Mesenchymal stem cell (in vitro differentiated cells and primary cell): Measurements from ENCODE around the gene ANKRD27.
"Not testable (repeated sequence)": the region's sequence is repeated elsewhere in the genome, so short reads cannot be mapped to it uniquely, and the experiment has no call there.

Experiments used
- DNase-seq: peaks from one replicate; pipeline ENCODE4 v3.0.0-alpha.2; 2013
- H2AFZ ChIP-seq: one replicate; pipeline ENCODE4 v1.6.1; 2013; ENCODE audit warnings: low read depth, mild to moderate bottlenecking, control low read depth, inconsistent platforms, low read length, moderate library complexity
- H2AK5ac ChIP-seq: 2 replicates; pipeline ENCODE4 v1.6.1; 2013; ENCODE audit warnings: low read length, moderate library complexity, mild to moderate bottlenecking, inconsistent platforms; ENCODE audit not compliant: severe bottlenecking
- H2BK120ac ChIP-seq: one replicate; pipeline ENCODE4 v1.6.1; 2013; ENCODE audit warnings: low read depth, mild to moderate bottlenecking, inconsistent platforms, low read length, moderate library complexity
- H2BK12ac ChIP-seq, 2 experiments: one replicate each; pipeline ENCODE4 v1.6.1; 2013; ENCODE audit warnings: inconsistent platforms in 2 of 2, low read length in 2 of 2, mild to moderate bottlenecking in 2 of 2, moderate library complexity in 2 of 2, control low read depth in 1 of 2
- H2BK15ac ChIP-seq: one replicate; pipeline ENCODE4 v1.6.1; 2013; ENCODE audit warnings: mild to moderate bottlenecking, low read depth, inconsistent platforms; ENCODE audit not compliant: poor library complexity, severe bottlenecking
- H2BK5ac ChIP-seq: 2 replicates; pipeline ENCODE4 v1.6.1; 2013; ENCODE audit warnings: low read depth, mild to moderate bottlenecking, low read length, control low read depth, inconsistent platforms; ENCODE audit not compliant: poor library complexity, severe bottlenecking
- H3K14ac ChIP-seq, 2 experiments: one replicate each; pipeline ENCODE4 v1.6.1; 2013; ENCODE audit warnings: inconsistent platforms in 2 of 2, low read length in 2 of 2, control low read depth in 1 of 2, mild to moderate bottlenecking in 1 of 2, moderate library complexity in 1 of 2
- H3K18ac ChIP-seq, 2 experiments: one replicate each; pipeline ENCODE4 v1.6.1; 2013; ENCODE audit warnings: inconsistent platforms in 2 of 2, low read length in 2 of 2, control low read depth in 1 of 2, low read depth in 1 of 2, mild to moderate bottlenecking in 1 of 2
- H3K23ac ChIP-seq, 2 experiments: one replicate each; pipeline ENCODE4 v1.6.1; 2013; ENCODE audit warnings: inconsistent platforms in 2 of 2, low read length in 2 of 2, mild to moderate bottlenecking in 2 of 2, moderate library complexity in 2 of 2, control low read depth in 1 of 2
- H3K27ac ChIP-seq: 2 replicates; pipeline ENCODE4 v1.5.1; 2013; ENCODE audit warnings: mild to moderate bottlenecking, moderate library complexity, low read length, control low read depth, inconsistent platforms; ENCODE audit not compliant: poor library complexity, severe bottlenecking
- H3K27me3 ChIP-seq, 2 experiments: 2 replicates each; pipeline versions ENCODE4 v1.6.1 to v1.7.0; 2013; ENCODE audit warnings: low read length in 2 of 2, mild to moderate bottlenecking in 2 of 2, moderate library complexity in 2 of 2, control low read depth in 1 of 2, inconsistent platforms in 1 of 2; ENCODE audit not compliant: control insufficient read depth in 1 of 2, insufficient read depth in 1 of 2
- H3K36me3 ChIP-seq, 2 experiments: 2 replicates each; pipeline versions ENCODE4 v1.6.1 to v1.7.0; 2013; ENCODE audit warnings: low read length in 2 of 2, control low read depth in 1 of 2, inconsistent platforms in 1 of 2, low read depth in 1 of 2, mild to moderate bottlenecking in 1 of 2; ENCODE audit not compliant: insufficient read depth in 2 of 2, control insufficient read depth in 1 of 2
- H3K4ac ChIP-seq, 2 experiments: one replicate each; pipeline ENCODE4 v1.6.1; 2013; ENCODE audit warnings: inconsistent platforms in 2 of 2, low read length in 2 of 2, mild to moderate bottlenecking in 2 of 2, moderate library complexity in 2 of 2, control low read depth in 1 of 2, low read depth in 1 of 2
- H3K4me1 ChIP-seq: 2 replicates; pipeline ENCODE4 v1.6.1; 2013; ENCODE audit warnings: low read depth, low read length, control low read depth; ENCODE audit not compliant: control insufficient read depth, insufficient read depth
- H3K4me2 ChIP-seq: 2 replicates; pipeline ENCODE4 v1.6.1; 2013; ENCODE audit warnings: low read length, mild to moderate bottlenecking, inconsistent platforms; ENCODE audit not compliant: poor library complexity, severe bottlenecking
- H3K4me3 ChIP-seq, 2 experiments: 2 replicates each; pipeline versions ENCODE4 v1.5.1 to v1.7.0; 2013; ENCODE audit warnings: low read length in 2 of 2, mild to moderate bottlenecking in 2 of 2, control low read depth in 1 of 2, low read depth in 1 of 2; ENCODE audit not compliant: insufficient read depth in 1 of 2
- H3K79me1 ChIP-seq: replicated peaks from 2 replicates; pipeline ENCODE4 v1.6.1; 2013; ENCODE audit warnings: mild to moderate bottlenecking, control low read depth, low read length, inconsistent platforms; ENCODE audit not compliant: poor library complexity, severe bottlenecking
- H3K9ac ChIP-seq: 2 replicates; pipeline ENCODE4 v1.7.0; 2013; ENCODE audit warnings: mild to moderate bottlenecking, low read length, moderate library complexity
- H3K9me3 ChIP-seq: 2 replicates; pipeline ENCODE4 v1.7.0; 2013; ENCODE audit warnings: mild to moderate bottlenecking, low read length; ENCODE audit not compliant: control insufficient read depth
- H4K8ac ChIP-seq: one replicate; pipeline ENCODE4 v1.6.1; 2013; ENCODE audit warnings: inconsistent platforms, mild to moderate bottlenecking, low read length, moderate library complexity
- H4K91ac ChIP-seq: one replicate; pipeline ENCODE4 v1.6.1; 2013; ENCODE audit warnings: mild to moderate bottlenecking, low read length, inconsistent platforms
- WGBS: methylation state at CpG from one replicate; pipeline ENCODE4 v1.1.7; 2013; ENCODE audit warnings: mixed read lengths; 5-methylcytosine and 5-hydroxymethylcytosine counted together

Gene ANKRD27

GRCh38 chr19:32571471-32572075 lies 103.4 kb downstream of the ANKRD27 start:
- H3K27me3 ChIP-seq, result peaks cover 5 to 35% of the 10 kb centered on the region in 2 experiments
- H3K27ac ChIP-seq, H3K4me1 ChIP-seq, H2AK5ac ChIP-seq, DNase-seq, H2BK120ac ChIP-seq, H4K8ac ChIP-seq, H3K23ac ChIP-seq, H4K91ac ChIP-seq, H3K18ac ChIP-seq, H2BK5ac ChIP-seq, H3K4me2 ChIP-seq, H3K9me3 ChIP-seq, H3K36me3 ChIP-seq, H3K9ac ChIP-seq, H3K4me3 ChIP-seq, H3K14ac ChIP-seq, H2BK15ac ChIP-seq, H3K4ac ChIP-seq, H2AFZ ChIP-seq, H2BK12ac ChIP-seq, H3K79me1 ChIP-seq: not testable (repeated sequence)
- 94% methylated on average over 17 of the region's 36 CpGs for WGBS

GRCh38 chr19:32570081-32570785 lies 104.7 kb downstream of the ANKRD27 start:
- Histone ChIP-seq H3K23ac (no peak overlapping the region), H3K18ac (no peak overlapping the region), H2AFZ (no peak overlapping the region), H3K4me2 (no peak overlapping the region), H3K14ac (no peak overlapping the region), H4K8ac (no peak overlapping the region), H2BK120ac (no peak overlapping the region), H3K9me3 (no peaks in the 10 kb centered on the region), H2BK12ac (no peak overlapping the region), H3K4me1 (no peaks in the 10 kb centered on the region), H3K27me3 (peaks cover 5 to 38% of the 10 kb centered on the region in 2 experiments), H4K91ac (no peak overlapping the region), H3K4ac (no peak overlapping the region), H2BK5ac (no peak overlapping the region), H2BK15ac (no peak overlapping the region), H3K27ac (no peak overlapping the region), H2AK5ac (no peak overlapping the region), H3K4me3 (peak overlapping the region in 1 of 2 experiments; percentile 43), H3K36me3 (no peaks in the 10 kb centered on the region), H3K9ac (no peak overlapping the region), H3K79me1 (no peaks in the 10 kb centered on the region)
- DNase-seq, result peak; percentile 53
- WGBS, result 52% methylated on average over 15 of the region's 15 CpGs

GRCh38 chr19:32567486-32567885 lies 107.5 kb downstream of the ANKRD27 start:
- H3K18ac ChIP-seq, result no peak overlapping the region
- H2BK12ac ChIP-seq, result no peak overlapping the region

GRCh38 chr19:32566246-32566830 lies 108.6 kb downstream of the ANKRD27 start:
- no peaks in the 10 kb centered on the region for H3K4me1 ChIP-seq
- no peak overlapping the region for H3K9ac ChIP-seq
- H3K23ac ChIP-seq, result no peak overlapping the region
- H2BK5ac ChIP-seq, result no peak overlapping the region
- no peak overlapping the region for H3K4ac ChIP-seq
- H4K8ac ChIP-seq, result no peak overlapping the region
- no peak overlapping the region for H3K18ac ChIP-seq
- no peak overlapping the region for H2BK15ac ChIP-seq
- no peak overlapping the region for H2BK12ac ChIP-seq
- DNase-seq, result peak; percentile 42
- no peak overlapping the region for H3K4me3 ChIP-seq
- H2BK120ac ChIP-seq, result no peak overlapping the region
- WGBS, result 63% methylated on average over 5 of the region's 5 CpGs
- no peak overlapping the region for H2AFZ ChIP-seq
- H3K27me3 ChIP-seq, result peaks cover 0 to 25% of the 10 kb centered on the region in 2 experiments
- H3K36me3 ChIP-seq, result no peaks in the 10 kb centered on the region
- peak overlapping the region in 1 of 2 experiments; percentile 55 for H3K14ac ChIP-seq
- no peaks in the 10 kb centered on the region for H3K79me1 ChIP-seq
- no peak overlapping the region for H4K91ac ChIP-seq
- no peak overlapping the region for H2AK5ac ChIP-seq
- H3K4me2 ChIP-seq, result no peak overlapping the region
- no peaks in the 10 kb centered on the region for H3K9me3 ChIP-seq
- no peak overlapping the region for H3K27ac ChIP-seq

More at GRCh38 chr19:32567486-32567885, 107.5 kb downstream of the ANKRD27 start:
- no peak overlapping the region for H2BK5ac ChIP-seq
- H3K14ac ChIP-seq, result no peak overlapping the region
- peaks cover 0 to 25% of the 10 kb centered on the region in 2 experiments for H3K27me3 ChIP-seq
- H3K9ac ChIP-seq, result no peak overlapping the region
- H2AK5ac ChIP-seq, result no peak overlapping the region
- H2BK120ac ChIP-seq, result no peak overlapping the region
- H2BK15ac ChIP-seq, result no peak overlapping the region
- no peak overlapping the region for H4K8ac ChIP-seq
- no peak overlapping the region for H4K91ac ChIP-seq
- no peaks in the 10 kb centered on the region for H3K9me3 ChIP-seq
- no peak overlapping the region for H3K23ac ChIP-seq
- DNase-seq, result no peak
- no peak overlapping the region for H3K4me2 ChIP-seq
- H3K27ac ChIP-seq, result no peak overlapping the region
- no peaks in the 10 kb centered on the region for H3K4me1 ChIP-seq
- no peak overlapping the region for H3K4me3 ChIP-seq
- 92% methylated on average over 8 of the region's 9 CpGs for WGBS
- H3K79me1 ChIP-seq, result no peaks in the 10 kb centered on the region
- H3K4ac ChIP-seq, result no peak overlapping the region
- H2AFZ ChIP-seq, result no peak overlapping the region
- no peaks in the 10 kb centered on the region for H3K36me3 ChIP-seq
